ENCODE measurements around the gene RABGEF1.
"Not testable (repeated sequence)": the region's sequence is repeated elsewhere in the genome, so short reads cannot be mapped to it uniquely, and the experiment has no call there.

DNA sequence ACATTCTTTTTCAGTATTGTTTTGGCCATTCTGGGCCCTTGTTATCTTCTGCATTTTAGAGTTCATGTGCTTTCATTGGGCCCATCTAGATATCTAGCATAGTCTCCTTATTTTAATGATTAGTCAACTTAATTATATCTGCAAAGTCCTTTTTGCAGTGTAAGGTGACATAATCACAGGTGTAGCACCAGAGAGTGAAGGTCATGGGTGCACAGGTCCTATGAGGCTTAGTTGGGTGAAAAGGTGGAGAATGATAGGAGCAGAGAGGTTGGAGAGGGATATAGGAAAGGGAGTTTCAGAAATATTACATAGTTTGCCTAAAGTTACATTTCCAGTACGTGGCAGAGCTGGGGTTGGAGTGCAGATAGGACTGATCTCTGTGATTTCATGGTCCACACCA, 24.4 kb downstream of the RABGEF1 start:
- TF ChIP-seq POLR2A (IDR thresholded peaks at IDR 0.05; ENCODE audit: low read depth), result not testable (repeated sequence)
- TF ChIP-seq, protein P1, sequence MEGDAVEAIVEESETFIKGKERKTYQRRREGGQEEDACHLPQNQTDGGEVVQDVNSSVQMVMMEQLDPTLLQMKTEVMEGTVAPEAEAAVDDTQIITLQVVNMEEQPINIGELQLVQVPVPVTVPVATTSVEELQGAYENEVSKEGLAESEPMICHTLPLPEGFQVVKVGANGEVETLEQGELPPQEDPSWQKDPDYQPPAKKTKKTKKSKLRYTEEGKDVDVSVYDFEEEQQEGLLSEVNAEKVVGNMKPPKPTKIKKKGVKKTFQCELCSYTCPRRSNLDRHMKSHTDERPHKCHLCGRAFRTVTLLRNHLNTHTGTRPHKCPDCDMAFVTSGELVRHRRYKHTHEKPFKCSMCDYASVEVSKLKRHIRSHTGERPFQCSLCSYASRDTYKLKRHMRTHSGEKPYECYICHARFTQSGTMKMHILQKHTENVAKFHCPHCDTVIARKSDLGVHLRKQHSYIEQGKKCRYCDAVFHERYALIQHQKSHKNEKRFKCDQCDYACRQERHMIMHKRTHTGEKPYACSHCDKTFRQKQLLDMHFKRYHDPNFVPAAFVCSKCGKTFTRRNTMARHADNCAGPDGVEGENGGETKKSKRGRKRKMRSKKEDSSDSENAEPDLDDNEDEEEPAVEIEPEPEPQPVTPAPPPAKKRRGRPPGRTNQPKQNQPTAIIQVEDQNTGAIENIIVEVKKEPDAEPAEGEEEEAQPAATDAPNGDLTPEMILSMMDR (IDR thresholded peaks at IDR 0.05), result not testable (repeated sequence)
